Measurements from ENCODE around the gene PI16. TPM values are rescaled to one million over a fixed set of nuclear protein-coding genes. Genes with fewer than 3 reads are reported as not detected.

PI16 gene
- total and polyA plus RNA-seq, 4 donors, result 0.12 to 0.25 (median 0.24) TPM; not detected in 1

- no peak overlapping the region for H3K27ac ChIP-seq (ENCODE audit: low read depth in 1 of 2, low read length in 2 of 2)
- H3K9ac ChIP-seq (ENCODE audit: low read depth in 1 of 2, low read length in 2 of 2), result no peak overlapping the region
- no peak for TF ChIP-seq HNF4G (IDR thresholded peaks at IDR 0.05)
- no peak for TF ChIP-seq ZBTB33 (IDR thresholded peaks at IDR 0.05)
- no peak for TF ChIP-seq REST (IDR thresholded peaks at IDR 0.05)
- TF ChIP-seq NR2F2 (IDR thresholded peaks at IDR 0.05), result no peak
- TF ChIP-seq HNF4A (conservative IDR thresholded peaks at IDR 0.05), result no peak
- no peak for TF ChIP-seq CTCF (IDR thresholded peaks at IDR 0.05; ENCODE audit: low read depth, low read length, missing input control)
- TF ChIP-seq RAD21 (IDR thresholded peaks at IDR 0.05), result no peak
- TF ChIP-seq FOXA1 (IDR thresholded peaks at IDR 0.05), result no peak
- no peak for TF ChIP-seq MAX (IDR thresholded peaks at IDR 0.05)
- DNase-seq (ENCODE audit: low spot score), result no peak
- no peaks in the 10 kb centered on the region for H3K9me3 ChIP-seq (ENCODE audit: control insufficient read depth in 4 of 4, low read length in 3 of 4)
- H3K36me3 ChIP-seq (ENCODE audit: control insufficient read depth in 4 of 4, insufficient read depth in 3 of 4, low read depth in 1 of 4, low read length in 3 of 4), result peaks cover 45 to 97% (median 83%) of the 10 kb centered on the region in 4 donors
- 84% methylated on average over 4 of the region's 4 CpGs for WGBS
- no peaks in the 10 kb centered on the region for H3K4me1 ChIP-seq (ENCODE audit: control insufficient read depth in 4 of 4, insufficient read depth in 4 of 4, low read length in 3 of 4)
- H3K27me3 ChIP-seq (ENCODE audit: control insufficient read depth in 4 of 4, insufficient read depth in 4 of 4, low read length in 3 of 4), result no peaks in the 10 kb centered on the region
- H3K4me3 ChIP-seq (ENCODE audit: low read depth in 1 of 3, low read length in 3 of 3), result no peak overlapping the region
Measured at GRCh38 chr6:36973647-36974046, 19.1 kb downstream of the PI16 start.

GRCh38 chr6:36975231-36976006 is 20.9 kb downstream of the PI16 start:
- peaks cover 0 to 5% (median 0%) of the 10 kb centered on the region in 4 donors for H3K4me1 ChIP-seq (ENCODE audit: control insufficient read depth in 4 of 4, insufficient read depth in 4 of 4, low read length in 3 of 4)
- H3K4me3 ChIP-seq (ENCODE audit: low read depth in 1 of 3, low read length in 3 of 3), result no peak overlapping the region
- DNase-seq (ENCODE audit: low spot score), result no peak
- no peaks in the 10 kb centered on the region for H3K9me3 ChIP-seq (ENCODE audit: control insufficient read depth in 4 of 4, low read length in 3 of 4)
- H3K27me3 ChIP-seq (ENCODE audit: control insufficient read depth in 4 of 4, insufficient read depth in 4 of 4, low read length in 3 of 4), result no peaks in the 10 kb centered on the region
- peaks cover 33 to 79% (median 68%) of the 10 kb centered on the region in 4 donors for H3K36me3 ChIP-seq (ENCODE audit: control insufficient read depth in 4 of 4, insufficient read depth in 3 of 4, low read depth in 1 of 4, low read length in 3 of 4)
- WGBS, result 92% methylated on average over 7 of the region's 7 CpGs
- TF ChIP-seq FOXA1 (IDR thresholded peaks at IDR 0.05), result no peak
- no peak for TF ChIP-seq RXRA (IDR thresholded peaks at IDR 0.05)
- TF ChIP-seq HNF4G (IDR thresholded peaks at IDR 0.05), result no peak
- TF ChIP-seq HNF4A (conservative IDR thresholded peaks at IDR 0.05), result no peak
- no peak for TF ChIP-seq EGR1 (IDR thresholded peaks at IDR 0.05; ENCODE audit: low read depth in 2 of 2)
- TF ChIP-seq REST (IDR thresholded peaks at IDR 0.05), result no peak
- no peak overlapping the region for H3K9ac ChIP-seq (ENCODE audit: low read depth in 1 of 2, low read length in 2 of 2)
- H3K27ac ChIP-seq (ENCODE audit: low read depth in 1 of 2, low read length in 2 of 2), result no peak overlapping the region
